Subcutaneous abdominal adipose tissue (tissue), 5 donors: ENCODE measurements around the gene WDPCP.

Experiments used
- H3K27ac ChIP-seq: one replicate; pipeline ENCODE4 v1.7.0; 2013; ENCODE audit warnings: low read depth, mild to moderate bottlenecking, inconsistent platforms, low read length, moderate library complexity
- H3K27me3 ChIP-seq, 5 donors: one replicate each; pipeline ENCODE4 v1.7.0; 2013; ENCODE audit warnings: low read length in 5 of 5, inconsistent platforms in 1 of 5; ENCODE audit not compliant: control insufficient read depth in 5 of 5, insufficient read depth in 4 of 5
- H3K36me3 ChIP-seq, 5 donors: one replicate each; pipeline ENCODE4 v1.7.0; 2013; ENCODE audit warnings: low read length in 5 of 5; ENCODE audit not compliant: control insufficient read depth in 5 of 5, insufficient read depth in 5 of 5
- H3K4me1 ChIP-seq, 5 donors: one replicate each; pipeline ENCODE4 v1.7.0; 2013; ENCODE audit warnings: low read length in 5 of 5, mild to moderate bottlenecking in 3 of 5, moderate library complexity in 1 of 5; ENCODE audit not compliant: control insufficient read depth in 5 of 5, insufficient read depth in 5 of 5
- H3K4me3 ChIP-seq, 5 donors: one replicate each; pipeline ENCODE4 v1.7.0; 2013; ENCODE audit warnings: low read length in 5 of 5, low read depth in 1 of 5
- H3K9ac ChIP-seq, 5 donors: one replicate each; pipeline ENCODE4 v1.7.0; 2013; ENCODE audit warnings: low read length in 5 of 5, mild to moderate bottlenecking in 4 of 5, moderate library complexity in 3 of 5
- H3K9me3 ChIP-seq, 5 donors: one replicate each; pipeline ENCODE4 v1.7.0; 2013; ENCODE audit warnings: low read length in 5 of 5; ENCODE audit not compliant: control insufficient read depth in 5 of 5
- donor health status: healthy.
- donor health status: healthy.
- donor health status: healthy.
- donor health status: healthy.
- donor health status: healthy.

The WDPCP gene

DNA sequence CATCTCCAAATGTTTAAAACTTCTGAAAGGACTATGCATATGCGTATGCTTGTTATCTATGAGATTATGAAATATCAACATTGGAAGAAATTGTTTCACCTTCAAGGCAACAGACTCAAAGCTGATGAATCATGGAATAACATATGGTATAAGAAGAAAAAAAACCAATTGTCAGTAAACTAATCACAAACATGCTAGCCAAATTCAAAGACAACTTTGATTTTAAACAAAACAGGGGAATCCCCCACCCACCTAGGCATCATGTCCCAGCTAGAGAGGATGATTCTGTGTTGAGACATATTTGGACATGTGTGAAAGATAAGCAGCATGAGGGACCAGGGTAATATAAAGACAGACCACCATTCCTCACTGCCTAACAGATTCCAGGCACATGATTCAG is 147.7 kb downstream of the WDPCP start:
- Histone ChIP-seq H3K36me3 (peaks cover 2 to 39% (median 13%) of the 10 kb centered on the region in 5 donors), H3K27me3 (no peaks in the 10 kb centered on the region), H3K4me1 (no peaks in the 10 kb centered on the region), H3K9ac (no peak overlapping the region), H3K4me3 (no peak overlapping the region), H3K9me3 (no peaks in the 10 kb centered on the region), H3K27ac (no peak overlapping the region)

DNA sequence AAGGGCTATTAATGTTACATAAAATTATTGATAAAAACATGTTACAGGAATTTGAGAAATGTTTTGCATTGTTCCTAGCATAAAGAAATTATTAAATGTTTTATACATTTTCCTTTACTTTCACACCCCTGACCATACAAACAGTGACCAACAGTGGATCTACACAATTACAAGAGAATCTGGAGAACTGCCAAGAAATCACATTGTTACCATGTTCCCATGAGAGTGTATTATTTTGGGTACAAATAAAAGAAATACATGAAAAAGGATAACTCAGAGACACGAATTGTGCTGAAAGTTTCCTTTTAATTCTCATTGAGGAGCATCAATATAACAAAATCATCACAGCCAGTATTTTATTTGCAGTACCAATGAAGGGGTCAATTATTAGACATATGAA is 150.1 kb downstream of the WDPCP start:
- Histone ChIP-seq H3K36me3 (peaks cover 2 to 47% (median 16%) of the 10 kb centered on the region in 5 donors), H3K4me3 (no peak overlapping the region), H3K27me3 (no peaks in the 10 kb centered on the region), H3K27ac (no peak overlapping the region), H3K4me1 (no peaks in the 10 kb centered on the region), H3K9me3 (no peaks in the 10 kb centered on the region), H3K9ac (no peak overlapping the region)

DNA sequence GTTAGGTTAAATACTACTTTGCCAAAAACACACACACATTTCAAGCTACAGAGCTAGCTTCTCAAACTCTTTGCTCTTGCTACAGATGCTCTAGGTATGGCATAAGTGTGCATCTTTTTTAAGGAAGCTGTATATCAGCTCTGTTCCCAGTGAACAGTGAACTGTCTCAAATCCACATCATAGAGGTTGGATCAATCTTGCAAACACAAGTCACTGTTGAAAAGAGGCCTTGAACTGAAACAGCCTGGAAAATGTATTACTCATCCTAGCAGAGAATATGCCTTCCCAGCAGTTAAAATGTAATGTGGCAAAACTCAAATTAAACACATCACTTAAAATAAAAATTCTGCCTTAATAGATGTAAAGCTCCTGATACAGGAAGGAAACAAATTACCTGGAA is 151.8 kb downstream of the WDPCP start:
- no peaks in the 10 kb centered on the region for H3K4me1 ChIP-seq
- no peak overlapping the region for H3K27ac ChIP-seq
- peaks cover 2 to 52% (median 16%) of the 10 kb centered on the region in 5 donors for H3K36me3 ChIP-seq
- H3K9me3 ChIP-seq, result no peaks in the 10 kb centered on the region
- H3K9ac ChIP-seq, result no peak overlapping the region
- no peaks in the 10 kb centered on the region for H3K27me3 ChIP-seq
- H3K4me3 ChIP-seq, result no peak overlapping the region

DNA sequence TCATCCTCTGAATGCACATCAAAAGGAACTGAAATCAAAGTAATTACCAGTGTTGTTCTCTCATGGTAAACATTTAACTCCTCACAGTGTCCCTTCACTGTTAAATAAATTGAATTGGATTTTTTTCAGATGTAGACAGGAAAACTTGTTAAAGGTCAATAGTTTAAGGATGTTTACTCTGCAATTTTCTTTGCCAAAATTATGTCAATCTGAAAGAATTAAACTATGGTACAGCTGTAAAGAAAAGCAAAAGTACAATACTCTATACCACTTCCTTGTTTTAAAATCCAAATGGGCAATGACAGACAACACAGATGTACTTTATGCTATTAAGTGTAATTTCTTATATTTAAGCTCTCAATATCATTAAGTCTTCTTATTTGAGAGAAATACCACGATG is 153.2 kb downstream of the WDPCP start:
- Histone ChIP-seq H3K27ac (no peak overlapping the region), H3K36me3 (peaks cover 2 to 46% (median 16%) of the 10 kb centered on the region in 5 donors), H3K9me3 (no peaks in the 10 kb centered on the region), H3K4me3 (no peak overlapping the region), H3K4me1 (no peaks in the 10 kb centered on the region), H3K9ac (no peak overlapping the region), H3K27me3 (no peaks in the 10 kb centered on the region)

DNA sequence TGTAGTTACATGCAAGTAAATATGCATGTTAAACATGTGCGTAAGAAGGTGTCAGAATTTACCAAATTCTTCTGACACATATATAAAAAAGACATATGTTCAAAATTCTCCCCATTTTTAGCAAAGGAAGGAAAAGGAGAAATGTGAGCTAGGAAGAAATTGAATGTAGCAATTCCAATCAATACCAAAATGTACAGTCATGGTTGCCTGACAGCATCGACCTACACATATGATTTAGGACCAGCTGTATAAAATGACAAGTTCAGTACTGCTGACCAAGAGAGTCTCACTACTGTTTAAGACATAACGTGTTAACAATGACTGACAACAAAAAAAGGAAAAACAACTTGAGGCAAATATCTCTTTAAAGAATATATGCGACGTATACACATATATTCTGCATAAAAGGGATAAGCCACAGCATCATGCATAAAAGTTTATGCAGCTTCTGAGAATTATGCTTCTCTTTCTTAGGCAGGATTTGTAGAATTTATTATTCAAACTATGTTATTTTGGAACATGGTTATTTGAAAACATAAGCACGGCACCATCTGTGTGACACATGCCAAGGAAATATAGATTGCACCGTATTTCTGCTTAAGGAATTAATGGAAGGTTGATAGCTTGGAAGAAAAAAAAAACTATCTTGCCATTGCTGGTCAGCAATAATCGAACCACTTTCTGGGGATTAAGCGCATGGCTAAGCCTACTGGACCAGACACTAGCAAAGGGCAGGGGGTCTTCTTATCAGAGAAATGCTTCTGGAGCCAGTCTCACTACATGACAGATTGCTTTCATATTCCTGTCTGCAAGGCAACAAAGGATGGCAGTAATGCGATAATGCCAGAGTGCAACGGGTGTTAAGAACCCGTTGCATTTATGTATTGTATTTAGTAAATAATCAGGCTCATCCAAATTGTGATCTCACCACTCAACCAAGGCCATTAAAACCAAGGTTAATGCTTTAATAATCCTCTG is 154.0 kb downstream of the WDPCP start:
- Histone ChIP-seq H3K27me3 (no peaks in the 10 kb centered on the region), H3K4me1 (no peaks in the 10 kb centered on the region), H3K9ac (no peak overlapping the region), H3K36me3 (peaks cover 2 to 47% (median 14%) of the 10 kb centered on the region in 5 donors), H3K9me3 (no peaks in the 10 kb centered on the region), H3K27ac (no peak overlapping the region), H3K4me3 (no peak overlapping the region)

DNA sequence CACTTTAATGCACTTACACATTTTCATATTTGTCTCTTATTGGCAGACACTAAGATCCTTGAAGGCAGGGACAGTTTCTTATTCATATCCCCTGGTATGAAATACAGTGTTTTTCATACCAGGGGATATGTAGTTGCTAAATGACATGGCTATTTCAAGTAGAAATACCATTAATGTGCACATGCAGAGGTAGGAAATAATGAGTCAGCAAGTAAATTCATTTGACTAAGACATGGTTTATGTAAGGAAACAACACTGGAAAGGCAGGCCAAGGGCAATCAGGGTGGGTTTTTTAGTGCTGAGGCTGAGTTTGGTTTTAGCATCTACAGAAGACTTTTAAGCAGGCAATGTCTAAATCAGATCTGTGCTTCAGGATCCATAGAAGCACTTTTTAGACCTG is 155.9 kb downstream of the WDPCP start:
- Histone ChIP-seq H3K27ac (no peak overlapping the region), H3K9ac (no peak overlapping the region), H3K4me1 (no peaks in the 10 kb centered on the region), H3K4me3 (no peak overlapping the region), H3K9me3 (peaks cover 0 to 5% (median 0%) of the 10 kb centered on the region in 5 donors), H3K36me3 (peaks cover 2 to 52% (median 16%) of the 10 kb centered on the region in 5 donors), H3K27me3 (no peaks in the 10 kb centered on the region)

DNA sequence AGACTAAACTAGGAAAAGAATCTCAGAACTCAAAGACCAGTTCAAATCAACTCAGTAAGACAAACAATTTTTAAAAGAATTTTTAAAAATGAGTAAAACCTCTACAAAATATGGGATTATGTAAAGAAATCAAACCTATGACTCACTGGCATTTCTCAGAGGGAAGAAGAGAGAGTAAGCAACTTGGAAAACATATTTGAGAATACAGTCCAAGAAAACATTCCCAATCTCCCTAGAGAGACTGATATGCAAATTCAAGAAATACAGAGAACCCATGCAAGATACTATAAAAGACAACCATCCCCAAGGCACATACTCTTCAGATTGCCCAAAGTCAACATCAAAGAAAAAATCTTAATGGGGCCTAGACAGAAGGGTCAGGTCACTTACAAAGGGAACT is 162.7 kb downstream of the WDPCP start:
- Histone ChIP-seq H3K27me3 (no peaks in the 10 kb centered on the region), H3K9me3 (peaks cover 0 to 5% (median 0%) of the 10 kb centered on the region in 5 donors), H3K36me3 (peaks cover 0 to 21% (median 4%) of the 10 kb centered on the region in 5 donors), H3K27ac (no peak overlapping the region), H3K4me1 (peaks cover 0 to 7% (median 0%) of the 10 kb centered on the region in 5 donors), H3K4me3 (no peak overlapping the region), H3K9ac (no peak overlapping the region)

DNA sequence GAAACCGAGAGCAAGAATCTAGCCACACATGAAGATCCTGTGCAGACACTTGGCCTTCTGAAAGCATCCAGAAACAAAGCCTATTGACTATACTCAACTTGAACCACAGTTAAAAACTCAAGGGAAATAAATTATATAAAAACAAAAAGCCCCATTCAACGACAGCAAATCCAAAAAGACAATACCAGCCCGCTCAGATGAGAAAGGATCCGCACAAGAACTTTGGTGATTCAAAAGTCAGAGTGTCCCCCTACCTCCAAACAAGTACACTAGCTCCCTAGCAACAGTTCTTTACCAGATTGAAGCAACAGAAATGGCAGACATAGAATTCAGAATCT is 163.2 kb downstream of the WDPCP start:
- Histone ChIP-seq H3K27ac (no peak overlapping the region), H3K9ac (no peak overlapping the region), H3K4me1 (peaks cover 0 to 7% (median 0%) of the 10 kb centered on the region in 5 donors), H3K27me3 (no peaks in the 10 kb centered on the region), H3K36me3 (peaks cover 0 to 23% (median 4%) of the 10 kb centered on the region in 5 donors), H3K4me3 (no peak overlapping the region), H3K9me3 (peaks cover 0 to 5% (median 0%) of the 10 kb centered on the region in 5 donors)

DNA sequence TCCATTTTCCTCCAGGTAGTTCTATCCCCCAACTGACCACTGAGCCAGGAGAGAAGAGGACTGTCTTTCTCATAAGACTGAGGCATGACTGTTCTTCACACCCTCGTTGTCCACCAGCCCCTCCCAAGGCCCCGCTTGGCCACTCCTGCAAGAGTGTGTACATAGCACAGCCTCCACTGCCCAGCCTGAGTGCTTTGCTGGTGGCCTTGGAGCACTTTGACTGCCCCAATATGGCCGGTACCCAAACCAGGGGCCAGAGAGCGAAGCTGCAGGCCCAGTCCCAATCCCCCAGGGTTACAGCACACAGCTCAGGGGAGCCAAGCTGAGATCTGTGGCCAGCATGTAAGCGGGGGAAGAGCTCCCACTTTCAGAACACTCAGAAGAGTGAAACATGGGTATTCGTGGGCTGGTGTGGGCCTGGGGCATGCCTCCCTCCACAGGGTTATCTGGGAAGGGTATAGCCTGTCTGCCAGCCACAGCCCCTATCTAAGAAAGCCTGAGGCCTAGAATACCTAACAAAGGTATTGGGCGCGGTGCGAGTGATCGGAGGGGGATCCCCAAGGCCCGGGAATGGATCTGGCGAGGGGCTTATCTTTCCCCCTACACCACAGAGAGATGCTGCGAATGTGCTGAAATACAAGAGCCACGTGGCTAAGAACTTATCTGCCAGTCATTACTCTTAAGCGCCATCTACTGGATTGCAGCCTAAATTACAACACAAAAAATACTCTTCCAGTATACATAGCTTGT is 163.8 kb downstream of the WDPCP start:
- peaks cover 0 to 21% (median 2%) of the 10 kb centered on the region in 5 donors for H3K36me3 ChIP-seq
- H3K4me1 ChIP-seq, result peaks cover 0 to 7% (median 0%) of the 10 kb centered on the region in 5 donors
- peaks cover 0 to 5% (median 0%) of the 10 kb centered on the region in 5 donors for H3K9me3 ChIP-seq
- H3K27ac ChIP-seq, result no peak overlapping the region
- H3K27me3 ChIP-seq, result no peaks in the 10 kb centered on the region
- H3K9ac ChIP-seq, result no peak overlapping the region
- H3K4me3 ChIP-seq, result no peak overlapping the region

DNA sequence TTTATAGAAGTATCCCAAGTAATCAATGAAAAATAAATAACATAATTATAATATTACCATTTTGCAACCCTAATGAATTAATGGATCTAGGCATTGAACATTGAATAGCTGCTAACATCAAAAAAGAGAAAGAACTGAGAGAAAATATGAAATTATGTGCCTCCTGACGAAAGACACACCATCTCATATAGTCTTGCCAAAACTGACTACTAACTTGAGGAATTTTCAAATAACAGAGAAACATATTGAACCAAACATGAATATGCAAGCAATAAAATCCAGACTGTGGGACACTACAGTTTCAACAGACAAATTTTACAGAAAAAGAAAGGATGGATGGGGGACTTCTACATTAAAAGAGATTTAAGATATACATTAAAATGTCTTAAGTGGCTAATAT is 165.7 kb downstream of the WDPCP start:
- no peaks in the 10 kb centered on the region for H3K9me3 ChIP-seq
- H3K4me3 ChIP-seq, result no peak overlapping the region
- peaks cover 0 to 14% (median 0%) of the 10 kb centered on the region in 5 donors for H3K36me3 ChIP-seq
- H3K27me3 ChIP-seq, result no peaks in the 10 kb centered on the region
- peaks cover 0 to 7% (median 0%) of the 10 kb centered on the region in 5 donors for H3K4me1 ChIP-seq
- no peak overlapping the region for H3K9ac ChIP-seq
- no peak overlapping the region for H3K27ac ChIP-seq
